Caco-2 (cell line): Measurements from ENCODE around the gene PPP1R37. TPM values are rescaled to one million over a fixed set of nuclear protein-coding genes. Genes with fewer than 3 reads are reported as not detected.
A peak's percentile ranks its signal among the peaks of the same experiment; 100 is the strongest.

Experiments used
- BruUV-seq: library from RNA; stranded (reverse); fragments of 400-500 nt; replicated peaks from 2 replicates; lab custom pipeline; 2021; lab: Mats Ljungman, UMichigan
- CTCF ChIA-PET: fragments of 300-600 bp; sonication (Branson Sonifier 250); formaldehyde crosslinking; loops from one replicate; lab custom pipeline; 2022; ENCODE audit warnings: antibody characterized with exemption; lab: Charles Lee
- POLR2A ChIA-PET: fragments of 300-600 bp; sonication (Branson Sonifier 250); formaldehyde crosslinking; loops from one replicate; lab custom pipeline; 2022; ENCODE audit warnings: antibody characterized with exemption; lab: Charles Lee
- DNase-seq, 2 experiments: peaks; one replicate each; pipeline versions ENCODE4 v3.0.0 to v3.0.0-alpha.2; 2020 to 2022
- H3K27me3 ChIP-seq: replicated peaks from 2 replicates; pipeline ENCODE4 v1.6.0; 2011; ENCODE audit warnings: low read length; ENCODE audit not compliant: control insufficient read depth, insufficient read depth
- H3K36me3 ChIP-seq: 2 replicates; pipeline ENCODE4 v1.5.1; 2011; ENCODE audit warnings: low read length; ENCODE audit not compliant: control insufficient read depth, insufficient read depth
- H3K4me1 ChIP-seq: fragments of 250-450 bp; sonication (Bioruptor Pico); 2 replicates; pipeline ENCODE4 v1.5.1; 2020; ENCODE audit warnings: mild to moderate bottlenecking
- H3K4me3 ChIP-seq: 2 replicates; pipeline ENCODE4 v1.5.1; 2011; ENCODE audit warnings: low read depth, mild to moderate bottlenecking, control low read depth, low read length
- H3K9me3 ChIP-seq: fragments of 250-450 bp; sonication (Bioruptor Pico); 2 replicates; pipeline ENCODE4 v1.5.1; 2020; ENCODE audit warnings: mild to moderate bottlenecking, moderate library complexity
- H3K27ac Mint-ChIP-seq: one replicate; pipeline ENCODE4 v1.8.0; 2022; ENCODE audit warnings: mixed read lengths; ENCODE audit not compliant: unreplicated experiment
- H3K27me3 Mint-ChIP-seq: one replicate; pipeline ENCODE4 v1.8.0; 2022; ENCODE audit warnings: mixed read lengths; ENCODE audit not compliant: insufficient read depth, unreplicated experiment
- H3K36me3 Mint-ChIP-seq: one replicate; pipeline ENCODE4 v1.8.0; 2022; ENCODE audit warnings: mild to moderate bottlenecking, mixed read lengths; ENCODE audit not compliant: insufficient read depth, unreplicated experiment
- H3K4me1 Mint-ChIP-seq: one replicate; pipeline ENCODE4 v1.8.0; 2022; ENCODE audit warnings: low read depth, mixed read lengths; ENCODE audit not compliant: unreplicated experiment
- H3K4me3 Mint-ChIP-seq: one replicate; pipeline ENCODE4 v1.8.0; 2022; ENCODE audit warnings: mild to moderate bottlenecking, moderate library complexity, mixed read lengths; ENCODE audit not compliant: unreplicated experiment
- H3K9me3 Mint-ChIP-seq: one replicate; pipeline ENCODE4 v1.8.0; 2022; ENCODE audit warnings: mixed read lengths; ENCODE audit not compliant: unreplicated experiment
- CTCF ChIP-seq, 2 experiments: fragments of 200-600 bp in 1 of 2; IDR thresholded peaks; 1 replicate in 1 of 2; 2 replicates in 1 of 2; pipeline versions ENCODE4 v1.5.1 to v1.8.0; 2011 to 2022; ENCODE audit warnings: antibody characterized with exemption in 1 of 2, control low read depth in 1 of 2, inconsistent platforms in 1 of 2, low read depth in 1 of 2, low read length in 1 of 2, mild to moderate bottlenecking in 1 of 2, moderate library complexity in 1 of 2; ENCODE audit not compliant: insufficient read depth in 1 of 2, severe bottlenecking in 1 of 2, unreplicated experiment in 1 of 2
- intact Hi-C: fragments of 100-400 bp; cut with micrococcal nuclease; formaldehyde crosslinking; loops from one replicate; pipeline ENCODE4 v1.10.0; 2022; ENCODE audit not compliant: unreplicated experiment
- total RNA-seq: library from RNA; stranded (reverse); gene quantifications from 2 replicates; pipeline ENCODE4 v1.2.3, GENCODE V29; 2022

Gene PPP1R37
- total RNA-seq, 1 experiment from 2014 or later = 42.1 TPM

GRCh38 chr19:45154064-45154827, 61.3 kb downstream of the PPP1R37 start:
- Mint-ChIP-seq H3K9me3 (no peaks in the 10 kb centered on the region), H3K36me3 (peaks cover 55% of the 10 kb centered on the region), H3K27ac (peak overlapping the region; percentile 58), H3K4me1 (peaks cover 11% of the 10 kb centered on the region), H3K27me3 (no peaks in the 10 kb centered on the region), H3K4me3 (peak overlapping the region; percentile 74)
- no peaks in the 10 kb centered on the region for H3K9me3 ChIP-seq
- H3K27me3 ChIP-seq = no peaks in the 10 kb centered on the region
- ChIA-PET CTCF (interaction anchor here (0.6 to 2.3 kb wide), 7 partner anchors 9 to 239 kb away, joined by 3 to 17 read pairs (median 4); partner anchors contain the start of genes BLOC1S3, PPP1R37 and TRAPPC6A), POLR2A (interaction anchor here (0.9 to 2.4 kb wide), 2 partner anchors 24 to 62 kb away, joined by 4 to 16 read pairs; partner anchors contain the start of genes BLOC1S3, PPP1R37 and TRAPPC6A)
- peaks cover 16% of the 10 kb centered on the region for H3K4me1 ChIP-seq
- TF ChIP-seq CTCF (IDR thresholded peaks at IDR 0.05; ENCODE audit: insufficient read depth in 1 of 2, low read depth in 1 of 2, low read length in 1 of 2, severe bottlenecking in 1 of 2, unreplicated experiment in 1 of 2) = no peak
- DNase-seq = peak; percentile 70 to 86
- H3K36me3 ChIP-seq = no peaks in the 10 kb centered on the region
- no TSS peak for BruUV-seq
- intact Hi-C loops = loop anchor here (1.0 kb wide), 1 partner anchor 24 kb away; the partner anchor contains the start of genes BLOC1S3 and TRAPPC6A
- peak overlapping the region; percentile 67 for H3K4me3 ChIP-seq

GRCh38 chr19:45156011-45156630, 63.1 kb downstream of the PPP1R37 start:
- H3K9me3 Mint-ChIP-seq = no peaks in the 10 kb centered on the region
- POLR2A ChIA-PET = no interaction called here
- CTCF ChIA-PET = no interaction called here
- Histone ChIP-seq H3K4me3 (no peak overlapping the region), H3K27me3 (no peaks in the 10 kb centered on the region), H3K36me3 (no peaks in the 10 kb centered on the region), H3K4me1 (peaks cover 25% of the 10 kb centered on the region), H3K9me3 (no peaks in the 10 kb centered on the region)
- no TSS peak for BruUV-seq
- H3K36me3 Mint-ChIP-seq = peaks cover 63% of the 10 kb centered on the region
- DNase-seq = no peak
- H3K27ac Mint-ChIP-seq = no peak overlapping the region
- H3K4me1 Mint-ChIP-seq = peaks cover 22% of the 10 kb centered on the region
- no peak for TF ChIP-seq CTCF (IDR thresholded peaks at IDR 0.05; ENCODE audit: insufficient read depth in 1 of 2, low read depth in 1 of 2, low read length in 1 of 2, severe bottlenecking in 1 of 2, unreplicated experiment in 1 of 2)
- intact Hi-C loops = no loop called here
- H3K27me3 Mint-ChIP-seq = no peaks in the 10 kb centered on the region
- no peak overlapping the region for H3K4me3 Mint-ChIP-seq

GRCh38 chr19:45156751-45157150, 63.8 kb downstream of the PPP1R37 start:
- Mint-ChIP-seq H3K36me3 (peaks cover 63% of the 10 kb centered on the region), H3K4me3 (no peak overlapping the region), H3K27ac (no peak overlapping the region), H3K9me3 (no peaks in the 10 kb centered on the region), H3K4me1 (peaks cover 28% of the 10 kb centered on the region), H3K27me3 (no peaks in the 10 kb centered on the region)
- BruUV-seq = no TSS peak
- no peaks in the 10 kb centered on the region for H3K27me3 ChIP-seq
- CTCF ChIA-PET = interaction anchor here (0.6 to 0.7 kb wide), 2 partner anchors 62 to 522 kb away, joined by 3 read pairs; no protein-coding TSS in a partner anchor
- no peak overlapping the region for H3K4me3 ChIP-seq
- POLR2A ChIA-PET = no interaction called here
- intact Hi-C loops = no loop called here
- DNase-seq = no peak
- no peaks in the 10 kb centered on the region for H3K9me3 ChIP-seq
- no peak for TF ChIP-seq CTCF (IDR thresholded peaks at IDR 0.05; ENCODE audit: insufficient read depth in 1 of 2, low read depth in 1 of 2, low read length in 1 of 2, severe bottlenecking in 1 of 2, unreplicated experiment in 1 of 2)
- H3K36me3 ChIP-seq = no peaks in the 10 kb centered on the region
- peaks cover 31% of the 10 kb centered on the region for H3K4me1 ChIP-seq
